ENCODE data around the gene CRYBG2.
"Not testable (repeated sequence)": the region's sequence is repeated elsewhere in the genome, so short reads cannot be mapped to it uniquely, and the experiment has no call there.

The CRYBG2 gene

DNA sequence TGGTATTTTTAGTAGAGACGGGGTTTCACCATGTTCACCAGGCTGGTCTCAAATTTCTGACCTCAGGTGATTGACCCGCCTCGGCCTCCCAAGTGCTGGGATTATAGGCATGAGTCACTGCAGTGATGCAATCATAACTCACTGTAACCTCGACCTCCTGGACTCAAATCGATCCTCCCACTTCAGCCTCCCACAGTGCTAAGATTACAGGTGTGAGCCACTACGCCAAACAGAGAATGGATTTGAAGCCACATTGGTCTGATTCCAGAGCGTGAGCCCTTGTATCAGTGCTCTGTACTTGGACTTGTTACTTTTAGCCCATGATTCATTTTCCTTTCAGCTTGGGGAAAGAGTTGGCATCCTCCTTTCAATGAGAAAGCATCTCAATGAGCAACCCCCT is 33.5 kb upstream of the CRYBG2 start:
- Histone ChIP-seq H3K4me1 (ENCODE audit: control insufficient read depth in 1 of 2, insufficient read depth in 2 of 2, low read length in 2 of 2) (no peaks in the 10 kb centered on the region), H3K27me3 (ENCODE audit: control insufficient read depth in 1 of 2, insufficient read depth in 2 of 2, low read length in 2 of 2) (no peaks in the 10 kb centered on the region), H3K36me3 (ENCODE audit: control insufficient read depth in 1 of 2, insufficient read depth in 2 of 2, low read length in 2 of 2) (no peaks in the 10 kb centered on the region), H3K27ac (ENCODE audit: low read depth, low read length) (no peak overlapping the region), H3K9ac (ENCODE audit: low read depth in 1 of 2, low read length in 2 of 2) (no peak overlapping the region), H3K4me3 (ENCODE audit: low read depth in 1 of 2, low read length in 2 of 2) (no peak overlapping the region), H3K9me3 (ENCODE audit: control insufficient read depth in 1 of 2, low read length in 2 of 2) (no peaks in the 10 kb centered on the region)

DNA sequence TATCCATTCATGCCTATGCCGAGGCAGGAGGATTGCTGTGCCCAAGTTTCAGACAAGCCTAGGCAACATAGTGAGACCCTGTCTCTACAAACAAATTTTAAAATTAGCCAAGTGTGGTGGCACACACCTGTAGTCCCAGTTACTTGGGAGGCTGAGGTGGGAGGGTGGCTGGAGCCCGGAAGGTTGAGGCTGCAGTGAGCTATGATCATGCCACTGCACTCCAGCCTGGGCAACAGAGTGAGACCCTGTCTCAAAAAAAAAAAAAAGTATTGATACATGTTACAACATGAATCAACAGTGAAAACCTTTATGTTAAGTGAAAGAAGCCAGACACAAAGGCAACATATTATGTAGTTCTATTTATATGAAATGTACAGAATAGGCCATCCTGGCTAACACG is 31.1 kb upstream of the CRYBG2 start:
- H3K4me1 ChIP-seq (ENCODE audit: control insufficient read depth in 1 of 2, insufficient read depth in 2 of 2, low read length in 2 of 2); H3K9ac ChIP-seq (ENCODE audit: low read depth in 1 of 2, low read length in 2 of 2); H3K36me3 ChIP-seq (ENCODE audit: control insufficient read depth in 1 of 2, insufficient read depth in 2 of 2, low read length in 2 of 2); H3K9me3 ChIP-seq (ENCODE audit: control insufficient read depth in 1 of 2, low read length in 2 of 2); H3K27me3 ChIP-seq (ENCODE audit: control insufficient read depth in 1 of 2, insufficient read depth in 2 of 2, low read length in 2 of 2); H3K4me3 ChIP-seq (ENCODE audit: low read depth in 1 of 2, low read length in 2 of 2); H3K27ac ChIP-seq (ENCODE audit: low read depth, low read length): not testable (repeated sequence)

DNA sequence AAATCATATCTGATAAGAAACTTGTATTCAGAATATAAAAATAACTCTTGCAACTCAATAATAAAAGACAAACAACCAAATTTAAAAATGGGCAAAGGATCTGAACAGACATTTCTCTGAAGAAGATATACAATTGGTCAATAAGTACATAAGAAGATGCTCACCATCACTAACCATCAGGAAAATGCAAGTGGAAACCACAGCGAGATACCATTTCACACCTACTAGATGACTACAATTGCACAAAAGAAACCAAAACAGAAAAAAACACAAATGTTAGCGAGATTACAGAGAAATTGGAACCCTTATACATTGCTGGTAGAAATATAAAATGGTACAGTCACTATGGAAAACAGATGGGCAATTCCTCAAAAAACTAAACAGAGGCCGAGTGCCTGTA is 30.1 kb upstream of the CRYBG2 start:
- H3K4me3 ChIP-seq (ENCODE audit: low read depth in 1 of 2, low read length in 2 of 2), result no peak overlapping the region
- H3K27ac ChIP-seq (ENCODE audit: low read depth, low read length), result no peak overlapping the region
- H3K27me3 ChIP-seq (ENCODE audit: control insufficient read depth in 1 of 2, insufficient read depth in 2 of 2, low read length in 2 of 2), result no peaks in the 10 kb centered on the region
- no peak overlapping the region for H3K9ac ChIP-seq (ENCODE audit: low read depth in 1 of 2, low read length in 2 of 2)
- H3K9me3 ChIP-seq (ENCODE audit: control insufficient read depth in 1 of 2, low read length in 2 of 2), result no peaks in the 10 kb centered on the region
- H3K36me3 ChIP-seq (ENCODE audit: control insufficient read depth in 1 of 2, insufficient read depth in 2 of 2, low read length in 2 of 2), result no peaks in the 10 kb centered on the region
- no peaks in the 10 kb centered on the region for H3K4me1 ChIP-seq (ENCODE audit: control insufficient read depth in 1 of 2, insufficient read depth in 2 of 2, low read length in 2 of 2)

DNA sequence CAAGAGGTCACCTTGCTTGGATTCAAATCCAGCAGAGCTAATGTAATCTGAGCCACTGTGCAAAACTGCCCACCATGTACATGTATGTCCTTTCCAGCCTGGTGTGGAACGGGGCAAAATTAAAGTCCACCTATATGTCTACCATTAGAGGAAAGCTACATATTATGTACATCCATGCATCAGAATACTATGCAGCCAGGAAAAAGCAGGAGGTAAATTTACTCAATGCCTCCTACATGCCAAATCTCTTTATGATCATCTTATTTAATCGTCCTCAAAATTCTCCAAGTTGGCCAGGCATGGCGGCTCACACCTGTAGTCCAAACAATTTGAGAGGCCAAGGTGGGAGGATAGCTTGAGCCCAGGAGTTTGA is 24.9 kb upstream of the CRYBG2 start:
- no peaks in the 10 kb centered on the region for H3K9me3 ChIP-seq (ENCODE audit: control insufficient read depth in 1 of 2, low read length in 2 of 2)
- H3K27me3 ChIP-seq (ENCODE audit: control insufficient read depth in 1 of 2, insufficient read depth in 2 of 2, low read length in 2 of 2), result no peaks in the 10 kb centered on the region
- no peaks in the 10 kb centered on the region for H3K36me3 ChIP-seq (ENCODE audit: control insufficient read depth in 1 of 2, insufficient read depth in 2 of 2, low read length in 2 of 2)
- peaks cover 7 to 15% of the 10 kb centered on the region in 2 donors for H3K4me1 ChIP-seq (ENCODE audit: control insufficient read depth in 1 of 2, insufficient read depth in 2 of 2, low read length in 2 of 2)
- no peak overlapping the region for H3K4me3 ChIP-seq (ENCODE audit: low read depth in 1 of 2, low read length in 2 of 2)
- H3K9ac ChIP-seq (ENCODE audit: low read depth in 1 of 2, low read length in 2 of 2), result no peak overlapping the region
- H3K27ac ChIP-seq (ENCODE audit: low read depth, low read length), result no peak overlapping the region

DNA sequence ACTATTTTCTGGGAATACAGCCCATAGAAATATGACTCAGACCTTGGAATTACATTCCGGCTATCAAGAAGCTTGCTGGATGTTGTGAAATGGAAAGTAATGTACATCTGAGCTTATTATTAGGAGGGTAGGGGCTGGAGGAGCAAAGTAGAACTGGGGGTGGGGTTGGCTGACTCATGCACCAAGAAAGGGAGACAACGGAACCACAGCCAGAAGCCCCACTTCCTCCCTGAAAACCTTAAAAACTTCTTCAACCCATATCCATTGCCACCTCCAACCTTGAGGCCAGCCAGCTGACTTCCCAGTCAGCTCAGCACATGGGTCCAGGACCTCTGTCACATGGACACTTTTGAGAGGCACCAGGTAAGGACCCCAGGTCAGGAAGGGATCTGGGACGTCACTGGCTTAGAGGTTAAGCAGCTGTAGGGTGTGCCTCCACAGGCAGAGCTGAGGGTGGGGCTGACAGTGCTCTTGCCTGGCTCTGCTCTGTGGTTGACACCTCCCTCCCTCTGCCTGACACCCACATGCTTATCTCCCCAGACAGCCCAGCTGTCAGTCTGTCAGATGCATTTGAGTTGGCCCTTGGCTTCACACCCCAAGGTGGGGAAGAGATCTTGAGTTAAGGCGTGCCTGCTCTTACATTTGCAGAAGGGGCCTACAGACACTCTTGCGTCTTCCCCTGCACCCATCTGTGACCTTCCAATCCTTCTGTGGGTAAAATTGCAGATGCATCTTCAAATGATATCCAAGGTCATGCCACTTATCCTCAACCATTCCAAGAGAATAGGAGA is 24.4 kb upstream of the CRYBG2 start:
- Histone ChIP-seq H3K36me3 (ENCODE audit: control insufficient read depth in 1 of 2, insufficient read depth in 2 of 2, low read length in 2 of 2) (no peaks in the 10 kb centered on the region), H3K27ac (ENCODE audit: low read depth, low read length) (no peak overlapping the region), H3K4me3 (ENCODE audit: low read depth in 1 of 2, low read length in 2 of 2) (peak overlapping the region in 1 of 2 donors; percentile 13), H3K27me3 (ENCODE audit: control insufficient read depth in 1 of 2, insufficient read depth in 2 of 2, low read length in 2 of 2) (no peaks in the 10 kb centered on the region), H3K9ac (ENCODE audit: low read depth in 1 of 2, low read length in 2 of 2) (no peak overlapping the region), H3K9me3 (ENCODE audit: control insufficient read depth in 1 of 2, low read length in 2 of 2) (no peaks in the 10 kb centered on the region), H3K4me1 (ENCODE audit: control insufficient read depth in 1 of 2, insufficient read depth in 2 of 2, low read length in 2 of 2) (peaks cover 7 to 15% of the 10 kb centered on the region in 2 donors)

DNA sequence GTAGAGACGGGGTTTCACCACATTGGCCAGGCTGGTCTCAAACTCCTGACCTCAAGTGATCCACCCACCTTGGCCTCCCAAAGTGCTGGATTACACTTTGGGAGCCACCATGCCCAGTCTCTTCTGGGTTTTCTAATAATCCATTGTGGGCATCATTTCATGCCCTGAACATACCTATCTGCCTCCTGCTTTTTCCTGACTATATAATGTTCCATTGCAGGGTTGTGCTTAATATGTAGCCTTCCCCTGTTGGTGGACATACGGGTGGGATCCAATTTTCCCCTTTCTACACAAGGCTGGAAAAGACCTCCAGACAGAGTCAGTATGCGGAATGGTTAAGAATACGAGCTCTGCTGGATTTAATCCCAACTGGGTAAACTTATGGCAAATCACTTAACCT is 22.1 kb upstream of the CRYBG2 start:
- H3K4me1 ChIP-seq (ENCODE audit: control insufficient read depth in 1 of 2, insufficient read depth in 2 of 2, low read length in 2 of 2), result peaks cover 7 to 20% of the 10 kb centered on the region in 2 donors
- no peak overlapping the region for H3K9ac ChIP-seq (ENCODE audit: low read depth in 1 of 2, low read length in 2 of 2)
- no peak overlapping the region for H3K27ac ChIP-seq (ENCODE audit: low read depth, low read length)
- no peaks in the 10 kb centered on the region for H3K36me3 ChIP-seq (ENCODE audit: control insufficient read depth in 1 of 2, insufficient read depth in 2 of 2, low read length in 2 of 2)
- H3K4me3 ChIP-seq (ENCODE audit: low read depth in 1 of 2, low read length in 2 of 2), result no peak overlapping the region
- no peaks in the 10 kb centered on the region for H3K9me3 ChIP-seq (ENCODE audit: control insufficient read depth in 1 of 2, low read length in 2 of 2)
- H3K27me3 ChIP-seq (ENCODE audit: control insufficient read depth in 1 of 2, insufficient read depth in 2 of 2, low read length in 2 of 2), result no peaks in the 10 kb centered on the region

DNA sequence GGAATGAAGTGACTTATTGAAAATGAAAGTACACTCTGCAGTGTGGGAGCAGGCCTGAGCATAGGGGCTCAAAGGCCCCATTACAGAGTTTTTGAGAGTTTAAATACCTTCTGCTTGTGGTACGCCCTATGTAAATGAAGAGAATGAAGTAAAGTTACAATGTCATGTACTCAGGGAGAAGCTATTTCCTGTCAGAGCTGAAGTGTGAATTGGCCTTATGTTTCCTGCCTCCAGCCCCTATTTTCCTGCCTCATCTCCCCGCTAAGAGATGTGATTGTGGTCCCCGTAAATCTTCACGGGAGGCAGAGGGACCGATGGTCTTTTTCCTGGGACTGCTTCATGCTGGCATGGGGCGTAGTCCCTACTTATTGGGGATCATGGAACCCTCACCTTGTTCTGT is 21.2 kb upstream of the CRYBG2 start:
- H3K9ac ChIP-seq (ENCODE audit: low read depth in 1 of 2, low read length in 2 of 2), result no peak overlapping the region
- H3K27me3 ChIP-seq (ENCODE audit: control insufficient read depth in 1 of 2, insufficient read depth in 2 of 2, low read length in 2 of 2), result no peaks in the 10 kb centered on the region
- H3K9me3 ChIP-seq (ENCODE audit: control insufficient read depth in 1 of 2, low read length in 2 of 2), result no peaks in the 10 kb centered on the region
- no peak overlapping the region for H3K27ac ChIP-seq (ENCODE audit: low read depth, low read length)
- peaks cover 7 to 20% of the 10 kb centered on the region in 2 donors for H3K4me1 ChIP-seq (ENCODE audit: control insufficient read depth in 1 of 2, insufficient read depth in 2 of 2, low read length in 2 of 2)
- no peak overlapping the region for H3K4me3 ChIP-seq (ENCODE audit: low read depth in 1 of 2, low read length in 2 of 2)
- H3K36me3 ChIP-seq (ENCODE audit: control insufficient read depth in 1 of 2, insufficient read depth in 2 of 2, low read length in 2 of 2), result no peaks in the 10 kb centered on the region

DNA sequence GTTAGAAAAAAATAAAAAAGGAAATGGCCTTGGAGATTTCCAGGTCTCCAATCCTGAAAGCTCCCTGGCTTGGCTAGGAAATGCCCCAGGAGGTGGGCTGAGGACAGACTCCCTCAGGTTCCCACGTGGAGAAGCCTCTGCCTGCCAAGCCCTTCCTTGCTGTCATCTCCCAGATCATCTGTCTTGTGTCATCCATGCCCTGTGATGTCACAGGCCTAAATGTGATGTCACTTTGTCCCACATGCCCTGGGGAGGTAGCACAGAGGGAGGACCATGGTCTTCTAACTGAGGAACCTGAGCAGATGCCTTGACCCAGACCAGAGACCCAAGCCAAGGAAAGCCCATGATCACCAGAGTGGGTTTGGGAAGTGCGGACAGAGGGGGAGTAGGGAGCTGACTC is 20.4 kb upstream of the CRYBG2 start:
- H3K4me1 ChIP-seq (ENCODE audit: control insufficient read depth in 1 of 2, insufficient read depth in 2 of 2, low read length in 2 of 2), result peaks cover 7 to 20% of the 10 kb centered on the region in 2 donors
- not testable (repeated sequence) for H3K27ac ChIP-seq (ENCODE audit: low read depth, low read length); H3K9me3 ChIP-seq (ENCODE audit: control insufficient read depth in 1 of 2, low read length in 2 of 2); H3K27me3 ChIP-seq (ENCODE audit: control insufficient read depth in 1 of 2, insufficient read depth in 2 of 2, low read length in 2 of 2); H3K9ac ChIP-seq (ENCODE audit: low read depth in 1 of 2, low read length in 2 of 2); H3K36me3 ChIP-seq (ENCODE audit: control insufficient read depth in 1 of 2, insufficient read depth in 2 of 2, low read length in 2 of 2); H3K4me3 ChIP-seq (ENCODE audit: low read depth in 1 of 2, low read length in 2 of 2)

DNA sequence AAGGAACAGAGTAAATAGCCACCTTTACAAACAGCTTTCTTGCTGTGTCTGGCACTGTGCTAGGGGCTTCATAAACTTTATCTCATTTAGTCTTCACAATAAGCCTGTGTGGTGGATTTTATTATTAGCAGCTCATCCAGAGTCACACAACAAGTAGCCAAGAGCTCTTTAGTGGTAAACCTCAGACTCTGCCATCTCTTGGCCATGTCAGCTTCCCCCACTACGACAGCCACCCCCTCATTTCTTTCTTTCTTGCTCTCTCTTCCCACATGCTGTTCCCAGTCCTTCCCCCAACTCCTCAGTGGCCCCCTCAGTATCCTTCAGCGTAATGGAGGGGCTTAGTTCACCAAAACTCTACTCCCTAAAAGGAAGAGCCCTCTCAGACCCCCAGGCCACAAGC is 19.9 kb upstream of the CRYBG2 start:
- no peak overlapping the region for H3K27ac ChIP-seq (ENCODE audit: low read depth, low read length)
- H3K27me3 ChIP-seq (ENCODE audit: control insufficient read depth in 1 of 2, insufficient read depth in 2 of 2, low read length in 2 of 2), result no peaks in the 10 kb centered on the region
- H3K4me1 ChIP-seq (ENCODE audit: control insufficient read depth in 1 of 2, insufficient read depth in 2 of 2, low read length in 2 of 2), result peaks cover 7 to 18% of the 10 kb centered on the region in 2 donors
- H3K9ac ChIP-seq (ENCODE audit: low read depth in 1 of 2, low read length in 2 of 2), result no peak overlapping the region
- H3K9me3 ChIP-seq (ENCODE audit: control insufficient read depth in 1 of 2, low read length in 2 of 2), result no peaks in the 10 kb centered on the region
- no peak overlapping the region for H3K4me3 ChIP-seq (ENCODE audit: low read depth in 1 of 2, low read length in 2 of 2)
- no peaks in the 10 kb centered on the region for H3K36me3 ChIP-seq (ENCODE audit: control insufficient read depth in 1 of 2, insufficient read depth in 2 of 2, low read length in 2 of 2)

DNA sequence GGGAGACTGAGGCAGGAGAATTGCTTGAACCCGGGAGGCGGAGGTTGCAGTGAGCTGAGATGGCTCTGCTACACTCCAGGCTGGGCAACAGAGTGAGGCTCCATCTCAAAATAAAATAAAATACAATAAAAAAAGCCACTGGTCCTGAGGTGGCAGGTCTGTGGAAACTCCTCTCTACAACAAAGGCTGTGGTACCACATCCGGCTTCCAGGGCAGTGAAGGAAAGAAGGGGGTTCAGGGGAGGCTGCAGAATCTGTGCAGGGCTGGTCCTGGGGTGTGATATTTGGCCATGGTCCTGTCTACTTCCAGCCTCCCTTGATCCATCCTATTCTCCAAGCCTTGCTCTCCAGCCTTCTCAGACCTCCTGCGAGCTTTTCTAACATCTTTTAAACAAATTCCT is 19.4 kb upstream of the CRYBG2 start:
- no peaks in the 10 kb centered on the region for H3K36me3 ChIP-seq (ENCODE audit: control insufficient read depth in 1 of 2, insufficient read depth in 2 of 2, low read length in 2 of 2)
- no peaks in the 10 kb centered on the region for H3K9me3 ChIP-seq (ENCODE audit: control insufficient read depth in 1 of 2, low read length in 2 of 2)
- H3K27me3 ChIP-seq (ENCODE audit: control insufficient read depth in 1 of 2, insufficient read depth in 2 of 2, low read length in 2 of 2), result no peaks in the 10 kb centered on the region
- no peak overlapping the region for H3K9ac ChIP-seq (ENCODE audit: low read depth in 1 of 2, low read length in 2 of 2)
- H3K4me1 ChIP-seq (ENCODE audit: control insufficient read depth in 1 of 2, insufficient read depth in 2 of 2, low read length in 2 of 2), result peaks cover 2 to 13% of the 10 kb centered on the region in 2 donors
- no peak overlapping the region for H3K4me3 ChIP-seq (ENCODE audit: low read depth in 1 of 2, low read length in 2 of 2)
- no peak overlapping the region for H3K27ac ChIP-seq (ENCODE audit: low read depth, low read length)

DNA sequence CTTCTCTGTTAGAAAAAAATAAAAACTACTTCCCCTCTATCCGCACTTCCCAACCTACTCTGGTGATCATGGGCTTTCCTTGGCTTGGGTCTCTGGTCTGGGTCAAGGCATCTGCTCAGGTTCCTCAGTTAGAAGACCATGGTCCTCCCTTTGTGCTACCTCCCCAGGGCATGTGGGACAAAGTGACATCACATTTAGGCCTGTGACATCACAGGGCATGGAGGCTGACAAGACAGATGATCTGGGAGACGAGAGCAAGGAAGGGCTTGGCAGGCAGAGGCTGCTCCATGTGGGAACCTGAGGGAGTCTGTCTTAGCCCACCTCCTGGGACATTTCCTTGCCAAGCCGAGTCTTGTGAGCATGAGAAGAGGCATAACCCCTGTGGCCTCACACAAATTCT is 18.7 kb upstream of the CRYBG2 start, which contains the start of gene ZNF683:
Gene ZNF683, minus strand, starts transcription at position 140 of the 400 bp plus-strand sequence. CDS start 4,179 bp downstream, outside the sequence.
- not testable (repeated sequence) for H3K4me3 ChIP-seq (ENCODE audit: low read depth in 1 of 2, low read length in 2 of 2); H3K9ac ChIP-seq (ENCODE audit: low read depth in 1 of 2, low read length in 2 of 2); H3K27me3 ChIP-seq (ENCODE audit: control insufficient read depth in 1 of 2, insufficient read depth in 2 of 2, low read length in 2 of 2); H3K4me1 ChIP-seq (ENCODE audit: control insufficient read depth in 1 of 2, insufficient read depth in 2 of 2, low read length in 2 of 2); H3K27ac ChIP-seq (ENCODE audit: low read depth, low read length); H3K9me3 ChIP-seq (ENCODE audit: control insufficient read depth in 1 of 2, low read length in 2 of 2); H3K36me3 ChIP-seq (ENCODE audit: control insufficient read depth in 1 of 2, insufficient read depth in 2 of 2, low read length in 2 of 2)

Measured in duodenal mucosa (tissue), 2 donors.